Cardiac fibroblast (primary cell): Measurements from ENCODE around the gene PSME3IP1.

Source experiments
- DNase-seq, 2 donors: peaks; one replicate each; pipeline versions ENCODE4 v3.0.0 to v3.0.0-alpha.2; 2010; ENCODE audit warnings: low read depth in 2 of 2
- H3K4me3 ChIP-seq, 2 donors: replicated peaks in 1 of 2; 1 replicate in 1 of 2; 2 replicates in 1 of 2; pipeline ENCODE4 v1.5.1; 2011; ENCODE audit warnings: low read depth in 2 of 2, low read length in 2 of 2, mild to moderate bottlenecking in 2 of 2, moderate library complexity in 1 of 2
- CTCF ChIP-seq: IDR thresholded peaks from one replicate; pipeline ENCODE4 v1.5.1; 2011; ENCODE audit warnings: low read depth, mild to moderate bottlenecking, low read length, inconsistent platforms

PSME3IP1 gene

DNA sequence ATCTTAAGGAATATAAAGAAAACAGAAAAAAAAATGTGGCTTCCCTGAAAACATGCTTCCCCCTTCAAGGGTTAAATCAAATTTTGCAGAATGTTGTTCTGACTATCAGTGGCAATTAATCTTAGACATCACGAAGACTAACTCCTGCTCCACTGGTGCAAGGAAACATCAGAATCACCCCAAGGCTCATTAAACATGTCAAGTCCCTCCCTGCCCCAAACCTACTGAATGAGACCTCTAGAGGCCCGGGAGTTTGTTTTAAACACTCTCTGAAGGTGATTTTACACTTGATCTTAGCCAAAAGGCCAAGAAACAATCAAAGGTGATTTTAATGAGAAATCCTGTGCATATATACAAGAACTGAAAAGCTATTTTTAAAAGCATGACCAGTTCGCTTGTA lies 18.3 kb downstream of the PSME3IP1 start:
- no peak for DNase-seq
- TF ChIP-seq CTCF, result no peak
- no peak overlapping the region for H3K4me3 ChIP-seq

DNA sequence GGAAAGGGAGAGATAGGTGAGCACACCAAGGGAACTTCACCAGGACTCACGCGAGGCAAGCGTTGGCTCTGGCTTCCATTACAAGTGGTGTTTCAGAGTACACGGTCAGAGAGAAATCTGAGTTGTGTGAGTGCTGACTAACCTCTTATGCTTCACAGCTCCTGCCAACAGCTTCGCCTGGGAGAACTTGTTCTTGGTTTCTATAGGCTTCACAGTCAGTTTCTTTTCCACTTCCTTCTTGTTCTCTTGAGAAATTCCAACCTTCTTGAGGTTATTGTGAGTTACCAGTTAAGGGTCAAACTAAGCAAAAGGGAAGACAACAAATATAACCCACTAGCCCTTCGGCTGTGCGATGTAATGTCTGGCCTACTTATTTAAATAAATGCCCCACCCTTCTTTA lies 18.9 kb downstream of the PSME3IP1 start:
- peak; percentile 67 for DNase-seq
- no peak for TF ChIP-seq CTCF
- no peak overlapping the region for H3K4me3 ChIP-seq

GRCh38 chr16:57166451-57166850 lies 19.4 kb downstream of the PSME3IP1 start:
- no peak for TF ChIP-seq CTCF
- no peak overlapping the region for H3K4me3 ChIP-seq
- no peak for DNase-seq

DNA sequence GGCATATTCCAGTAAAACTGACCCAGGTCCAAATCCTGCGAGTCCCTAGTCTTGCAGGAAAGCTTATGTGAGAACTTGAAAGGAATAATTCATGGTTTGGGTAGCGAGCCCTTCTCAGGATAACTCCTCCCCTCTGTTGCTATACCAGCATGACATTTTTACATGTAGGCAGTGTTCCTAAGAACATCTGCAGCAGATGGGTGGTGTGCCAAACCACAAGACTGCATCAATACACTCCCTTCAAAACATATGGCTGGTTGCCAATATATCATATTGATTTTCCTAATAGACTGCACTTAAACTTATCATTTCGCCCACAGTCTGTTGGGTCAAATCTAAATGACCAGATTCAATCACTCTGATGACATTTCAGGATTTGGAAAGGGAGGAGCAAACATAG lies 19.9 kb downstream of the PSME3IP1 start:
- TF ChIP-seq CTCF, result no peak
- DNase-seq, result peak; percentile 57 to 62
- H3K4me3 ChIP-seq, result no peak overlapping the region

DNA sequence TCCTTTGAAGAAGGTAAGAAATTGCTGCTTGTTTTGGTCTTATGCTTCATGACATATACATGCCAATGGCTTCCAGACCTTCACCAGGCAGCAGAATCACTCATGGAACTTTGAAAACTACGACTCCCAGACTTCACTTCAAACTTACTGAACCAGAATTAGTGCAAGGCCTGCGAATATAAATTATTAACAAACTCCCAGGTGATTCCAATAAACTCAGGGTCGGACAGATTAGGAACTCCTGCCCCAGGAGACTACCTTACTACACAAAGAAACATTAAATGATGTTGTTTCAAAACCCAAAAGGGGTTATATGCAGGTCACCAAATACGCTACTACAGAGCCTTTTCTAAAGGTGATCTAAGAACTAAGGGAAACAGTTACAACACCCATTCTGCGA lies 20.4 kb downstream of the PSME3IP1 start:
- no peak for DNase-seq
- no peak overlapping the region for H3K4me3 ChIP-seq
- no peak for TF ChIP-seq CTCF

DNA sequence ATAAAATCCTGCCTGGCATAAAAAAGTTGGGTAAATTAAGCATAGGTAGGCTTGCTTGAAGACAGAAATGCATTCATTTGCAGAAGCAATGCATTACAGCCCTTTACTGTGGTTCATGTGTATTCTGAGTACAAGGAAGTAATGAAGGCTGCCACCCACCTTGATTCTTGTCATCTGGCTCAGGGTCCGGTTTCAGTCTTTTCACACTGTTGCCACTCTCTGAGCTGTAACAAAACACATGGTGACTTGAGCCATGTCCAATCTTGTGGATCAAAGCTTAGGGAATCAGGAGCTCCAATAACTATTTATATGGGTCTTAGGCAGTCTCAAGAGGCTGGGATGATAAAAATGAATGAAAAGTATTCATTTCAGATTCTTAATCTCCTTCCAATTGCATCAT lies 22.0 kb downstream of the PSME3IP1 start:
- H3K4me3 ChIP-seq, result no peak overlapping the region
- no peak for DNase-seq
- no peak for TF ChIP-seq CTCF

DNA sequence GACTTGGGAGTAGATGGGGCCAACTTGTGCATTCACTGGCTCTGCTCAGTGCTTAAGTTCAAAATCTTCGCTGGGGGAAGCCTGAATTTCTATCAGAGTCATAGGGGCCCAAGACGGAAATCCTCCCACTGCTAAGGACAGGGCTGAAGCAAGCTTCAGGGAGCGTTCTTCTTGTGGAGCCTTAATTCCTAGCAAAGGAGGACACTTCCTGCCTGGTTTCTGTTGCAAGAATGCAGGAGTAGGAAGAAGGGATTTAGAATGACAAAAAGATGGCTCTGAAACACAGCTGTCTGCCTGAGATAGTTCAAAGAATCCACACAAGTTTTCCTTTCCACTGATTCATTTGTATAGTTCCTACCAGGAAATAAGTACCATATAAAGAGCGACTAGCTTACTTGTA lies 26.4 kb downstream of the PSME3IP1 start:
- H3K4me3 ChIP-seq, result no peak overlapping the region
- TF ChIP-seq CTCF, result no peak
- no peak for DNase-seq
